NCI-H460 (cell line): ENCODE results near the gene SLC9A8. TPM values are rescaled to one million over a fixed set of nuclear protein-coding genes. Genes with fewer than 3 reads are reported as not detected.

Experiments used
- DNase-seq: peaks from one replicate; pipeline ENCODE4 v3.0.0-alpha.2; 2016; ENCODE audit warnings: low read depth; ENCODE audit errors: extremely low read depth
- small RNA-seq, 2 experiments: library from RNA; depleted of rRNA; stranded (forward); fragments of <200 nt; gene quantifications; one replicate each; pipeline ENCODE3, GENCODE V24; 2014
- total RNA-seq: library from RNA; depleted of rRNA; stranded (reverse); fragments of >200 nt; shearing (Covaris generic); gene quantifications from 2 replicates; pipeline ENCODE4 v1.2.3, GENCODE V29; 2014; rRNA removed

Gene SLC9A8
- total RNA-seq, 1 experiment from 2014 or later, result 8.5 TPM

DNA sequence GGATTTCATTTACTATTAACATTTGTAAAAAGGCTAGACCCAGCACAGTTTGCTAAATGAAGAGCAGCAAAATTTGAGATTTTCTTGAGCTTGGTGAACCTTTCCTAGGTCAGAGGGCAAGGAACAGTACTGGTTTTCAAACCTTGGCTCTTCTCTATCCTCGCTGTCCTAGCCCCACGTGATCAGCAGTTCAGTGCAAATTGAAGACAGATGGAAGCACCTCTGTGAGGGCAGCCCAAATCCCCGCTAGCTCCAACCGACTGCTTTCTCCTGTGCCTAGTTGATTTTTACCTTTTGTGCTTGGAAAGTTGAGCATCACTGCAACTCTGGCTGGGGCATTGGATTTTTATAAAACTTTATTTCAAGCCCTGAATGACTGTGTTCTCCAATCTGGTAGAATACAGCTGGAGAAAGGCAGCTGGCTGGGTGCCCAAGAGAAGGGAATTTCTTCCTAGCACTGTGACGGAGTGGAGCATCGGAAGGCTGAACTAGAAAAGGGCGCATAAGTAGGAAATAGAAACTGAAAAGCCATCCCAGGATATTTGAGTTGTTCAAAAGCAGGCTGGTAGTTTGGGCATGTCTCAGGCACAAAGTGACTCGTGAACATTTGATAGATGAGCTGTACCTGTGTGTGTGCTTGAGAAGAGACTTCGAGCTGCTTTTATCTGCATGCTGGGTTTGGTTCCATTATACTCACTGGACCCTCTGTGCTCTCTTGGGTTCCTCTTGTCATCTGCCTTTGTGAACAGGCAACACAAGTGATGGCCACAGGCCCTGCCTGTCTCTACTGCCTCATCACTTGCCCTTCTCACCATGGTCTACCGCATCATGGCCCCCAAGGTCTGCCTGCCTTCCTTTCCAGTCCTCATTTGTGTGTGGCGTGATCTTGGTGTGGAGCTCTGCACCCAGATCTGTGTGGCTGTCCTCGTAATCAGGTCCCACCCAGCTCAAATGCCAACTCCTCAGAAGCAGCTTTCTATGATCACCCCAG is 125.8 kb downstream of the SLC9A8 start:
- DNase-seq, result no peak

GRCh38 chr20:49941456-49941855 is 128.8 kb downstream of the SLC9A8 start:
- DNase-seq, result no peak

Small RNAs within 50 kb of the gene (small RNA-seq; reads per million reads assigned to genes)
- gene RF00017 (0 reads per million in 2 experiments), gene RF00019 (0 reads per million in 2 experiments), gene RNU6-919P (0 reads per million in 2 experiments)

Other genes starting within 250 kb of the SLC9A8 start
- not detected in 2 replicates for gene PTGIS, start 244.7 kb upstream of the SLC9A8 start, total RNA-seq
- 16.4 TPM in 2 replicates for gene B4GALT5, start 99.0 kb upstream of the SLC9A8 start, total RNA-seq
- gene SPATA2, start 102.7 kb downstream of the SLC9A8 start, total RNA-seq, result 5.3 and 6.1 TPM in 2 replicates
- 48.5 and 51.9 TPM in 2 replicates for gene RNF114, start 123.6 kb downstream of the SLC9A8 start, total RNA-seq
- gene SNAI1, start 170.2 kb downstream of the SLC9A8 start, total RNA-seq, result 2.2 and 2.3 TPM in 2 replicates